ENCODE measurements around the gene CD200R1L. TPM values are rescaled to one million over a fixed set of nuclear protein-coding genes. Genes with fewer than 3 reads are reported as not detected.
A peak's percentile ranks its signal among the peaks of the same experiment; 100 is the strongest.

The CD200R1L gene
- total and polyA plus RNA-seq, 9 of the 15 experiments (the other 6 are each of a cell fraction or from before 2014, with no cell fraction given), result not detected

GRCh38 chr3:112786881-112787579 is 59.6 kb downstream of the CD200R1L start:
- intact Hi-C loops (cut with micrococcal nuclease), result no loop called here
- in situ Hi-C loops (cut with MboI), result no loop called here
- CTCF ChIA-PET (ENCODE audit: low intra/inter-chr PET ratio), result no interaction called here
- H3K79me2 ChIP-seq (ENCODE audit: control insufficient read depth, insufficient read depth, low read length), result no peaks in the 10 kb centered on the region
- ATAC-seq (no peak), FAIRE-seq (no peak), DNase-seq (ENCODE audit: extremely low read depth in 1 of 4, low spot score in 3 of 4) (no peak)
- H3K27me3 ChIP-seq (ENCODE audit: control insufficient read depth in 2 of 2, insufficient read depth in 2 of 2, low read length in 2 of 2), result no peaks in the 10 kb centered on the region
- 37% methylated on average over 3 of the region's 3 CpGs for WGBS (ENCODE audit: insufficient coverage, low coverage, missing lambda C conversion rate)
- TF ChIP-seq BACH1 (tag; IDR thresholded peaks at IDR 0.05), result 0 out of 2 replicates have a peak, but pooled peaks have one; percentile 18
- TF ChIP-seq ZNF316 (IDR thresholded peaks at IDR 0.05), result peak; percentile 53
- peak; percentile 62 for TF ChIP-seq MAFG (tag; conservative IDR thresholded peaks at IDR 0.05)
- no peak for TF ChIP-seq STAT5B (CRISPR knock-in tag; IDR thresholded peaks at IDR 0.05)
- TF ChIP-seq C11orf30 (IDR thresholded peaks at IDR 0.05; ENCODE audit: low read depth), result 0 out of 2 replicates have a peak, but pooled peaks have one; percentile 5
- peak; percentile 33; the same call in 1 of the 2 replicates for TF ChIP-seq NFE2 (IDR thresholded peaks at IDR 0.05; ENCODE audit: low read depth)
- no peak for TF ChIP-seq BRF2 (IDR thresholded peaks at IDR 0.05; ENCODE audit: borderline replicate concordance, insufficient read depth, insufficient read length)
- no peak for TF ChIP-seq TFAM (CRISPR knock-in tag; conservative IDR thresholded peaks at IDR 0.05)
- H4K20me1 ChIP-seq (replicated peaks; ENCODE audit: control insufficient read depth, insufficient read depth, low read length), result no peaks in the 10 kb centered on the region
- no peak overlapping the region for H3K4me2 ChIP-seq (ENCODE audit: insufficient read depth, low read length)
- H3K9me3 ChIP-seq (replicated peaks; ENCODE audit: control insufficient read depth, insufficient read depth, low read depth, low read length), result no peaks in the 10 kb centered on the region; the same call in 1 of the 2 replicates
- H3K4me1 ChIP-seq (replicated peaks in 1 of 2; ENCODE audit: control insufficient read depth in 2 of 2, insufficient read depth in 2 of 2, low read length in 2 of 2), result peaks cover 0 to 16% of the 10 kb centered on the region in 2 experiments; a peak in 3 of 5 replicates
- no peak overlapping the region for H2AFZ ChIP-seq (ENCODE audit: low read depth, low read length)
- POLR2A ChIA-PET, result no interaction called here
- no peaks in the 10 kb centered on the region for H3K9me1 ChIP-seq (ENCODE audit: control insufficient read depth, insufficient read depth, low read length)
- no peaks in the 10 kb centered on the region for H3K36me3 ChIP-seq (ENCODE audit: control insufficient read depth, insufficient read depth, low read length)
- no TSS peak for BruUV-seq (replicated peaks)
- H3K9ac ChIP-seq (ENCODE audit: insufficient read depth in 1 of 2, low read depth in 2 of 2, low read length in 2 of 2), result no peak overlapping the region
- H3K27ac ChIP-seq (ENCODE audit: extremely low read depth, low read depth, low read length), result no peak overlapping the region
- no peak overlapping the region for H3K4me3 ChIP-seq
